Central memory CD8-positive, alpha-beta T cell (primary cell): ENCODE results near the gene ANKMY1.

Experiments used
- ATAC-seq: fragments of 150-1000 bp; cut with Tn5 transposase; replicated peaks from 2 replicates; pipeline ENCODE4 v1.10.0; 2022; ENCODE audit warnings: mild to moderate bottlenecking, moderate FRiP score, moderate number of reproducible peaks; ENCODE audit not compliant: poor library complexity, severe bottlenecking; ENCODE audit errors: extremely low read depth
- DNase-seq, 2 donors: peaks; one replicate each; pipeline ENCODE4 v3.0.0; 2021; ENCODE audit warnings: low spot score in 2 of 2
- H3K27ac Mint-ChIP-seq: one replicate; pipeline ENCODE4 v1.8.0; 2022; ENCODE audit warnings: low read depth, mild to moderate bottlenecking, moderate library complexity, mixed read lengths
- H3K27me3 Mint-ChIP-seq: one replicate; pipeline ENCODE4 v1.8.0; 2022; ENCODE audit warnings: mixed read lengths
- H3K36me3 Mint-ChIP-seq: one replicate; pipeline ENCODE4 v1.8.0; 2022; ENCODE audit warnings: mild to moderate bottlenecking, moderate library complexity, mixed read lengths; ENCODE audit not compliant: insufficient read depth
- H3K4me1 Mint-ChIP-seq: one replicate; pipeline ENCODE4 v1.8.0; 2022; ENCODE audit warnings: mixed read lengths
- H3K4me3 Mint-ChIP-seq: one replicate; pipeline ENCODE4 v1.8.0; 2022; ENCODE audit warnings: mild to moderate bottlenecking, moderate library complexity, mixed read lengths
- H3K9me3 Mint-ChIP-seq: one replicate; pipeline ENCODE4 v1.8.0; 2022; ENCODE audit warnings: mixed read lengths

Gene ANKMY1

GRCh38 chr2:240459401-240460252 lies 98.2 kb downstream of the ANKMY1 start:
- ATAC-seq (no peak), DNase-seq (no peak)
- peaks cover 4% of the 10 kb centered on the region for H3K4me1 Mint-ChIP-seq
- peaks cover 8% of the 10 kb centered on the region for H3K36me3 Mint-ChIP-seq
- peaks cover 19% of the 10 kb centered on the region for H3K27me3 Mint-ChIP-seq
- no peak overlapping the region for H3K27ac Mint-ChIP-seq
- no peaks in the 10 kb centered on the region for H3K9me3 Mint-ChIP-seq
- no peak overlapping the region for H3K4me3 Mint-ChIP-seq

GRCh38 chr2:240458900-240459391 lies 98.8 kb downstream of the ANKMY1 start:
- H3K4me1 Mint-ChIP-seq = peaks cover 9% of the 10 kb centered on the region
- peaks cover 8% of the 10 kb centered on the region for H3K36me3 Mint-ChIP-seq
- H3K9me3 Mint-ChIP-seq = no peaks in the 10 kb centered on the region
- no peak overlapping the region for H3K4me3 Mint-ChIP-seq
- no peak overlapping the region for H3K27ac Mint-ChIP-seq
- no peak for DNase-seq
- no peak for ATAC-seq
- H3K27me3 Mint-ChIP-seq = peaks cover 26% of the 10 kb centered on the region

GRCh38 chr2:240458044-240458899 lies 99.5 kb downstream of the ANKMY1 start:
- no peak overlapping the region for H3K27ac Mint-ChIP-seq
- ATAC-seq = no peak
- DNase-seq = no peak

GRCh38 chr2:240457223-240458043 lies 100.4 kb downstream of the ANKMY1 start:
- no peak for DNase-seq
- H3K27me3 Mint-ChIP-seq = peaks cover 28% of the 10 kb centered on the region
- H3K27ac Mint-ChIP-seq = no peak overlapping the region
- no peak overlapping the region for H3K4me3 Mint-ChIP-seq
- peaks cover 8% of the 10 kb centered on the region for H3K36me3 Mint-ChIP-seq
- peaks cover 9% of the 10 kb centered on the region for H3K4me1 Mint-ChIP-seq
- H3K9me3 Mint-ChIP-seq = no peaks in the 10 kb centered on the region
- no peak for ATAC-seq

More at GRCh38 chr2:240458044-240458899, 99.5 kb downstream of the ANKMY1 start:
- H3K4me3 Mint-ChIP-seq = no peak overlapping the region
- peaks cover 9% of the 10 kb centered on the region for H3K4me1 Mint-ChIP-seq
- peaks cover 28% of the 10 kb centered on the region for H3K27me3 Mint-ChIP-seq
- H3K9me3 Mint-ChIP-seq = no peaks in the 10 kb centered on the region
- peaks cover 8% of the 10 kb centered on the region for H3K36me3 Mint-ChIP-seq

- Mint-ChIP-seq H3K9me3 (no peaks in the 10 kb centered on the region), H3K27me3 (peaks cover 34% of the 10 kb centered on the region), H3K4me1 (peaks cover 15% of the 10 kb centered on the region), H3K4me3 (no peak overlapping the region), H3K27ac (no peak overlapping the region), H3K36me3 (peaks cover 10% of the 10 kb centered on the region)
- ATAC-seq (no peak), DNase-seq (no peak)
Observed at GRCh38 chr2:240456447-240457222, 101.2 kb downstream of the ANKMY1 start.

GRCh38 chr2:240455647-240456446 lies 101.9 kb downstream of the ANKMY1 start:
- Mint-ChIP-seq H3K4me3 (no peak overlapping the region), H3K27ac (no peak overlapping the region), H3K27me3 (peaks cover 42% of the 10 kb centered on the region), H3K36me3 (peaks cover 10% of the 10 kb centered on the region), H3K4me1 (peaks cover 16% of the 10 kb centered on the region), H3K9me3 (no peaks in the 10 kb centered on the region)
- DNase-seq = no peak
- no peak for ATAC-seq

- Mint-ChIP-seq H3K27me3 (peaks cover 48% of the 10 kb centered on the region), H3K27ac (no peak overlapping the region), H3K4me3 (no peak overlapping the region), H3K36me3 (peaks cover 10% of the 10 kb centered on the region), H3K9me3 (no peaks in the 10 kb centered on the region), H3K4me1 (peaks cover 16% of the 10 kb centered on the region)
- ATAC-seq = no peak
- no peak for DNase-seq
Observed at GRCh38 chr2:240455272-240455646, 102.5 kb downstream of the ANKMY1 start.

- peaks cover 58% of the 10 kb centered on the region for H3K27me3 Mint-ChIP-seq
- ATAC-seq (no peak), DNase-seq (no peak)
- peaks cover 10% of the 10 kb centered on the region for H3K36me3 Mint-ChIP-seq
- H3K4me3 Mint-ChIP-seq = peak overlapping the region; percentile 70
- no peak overlapping the region for H3K27ac Mint-ChIP-seq
- no peaks in the 10 kb centered on the region for H3K9me3 Mint-ChIP-seq
- peaks cover 16% of the 10 kb centered on the region for H3K4me1 Mint-ChIP-seq
Observed at GRCh38 chr2:240454106-240454901, 103.5 kb downstream of the ANKMY1 start.

GRCh38 chr2:240453461-240454105 lies 104.2 kb downstream of the ANKMY1 start:
- Mint-ChIP-seq H3K36me3 (peaks cover 10% of the 10 kb centered on the region), H3K27me3 (peaks cover 65% of the 10 kb centered on the region), H3K4me3 (peak overlapping the region; percentile 70)

GRCh38 chr2:240452462-240453256 lies 105.1 kb downstream of the ANKMY1 start:
- peaks cover 16% of the 10 kb centered on the region for H3K4me1 Mint-ChIP-seq
- no peak for DNase-seq
- peak; percentile 24 for ATAC-seq
- peaks cover 73% of the 10 kb centered on the region for H3K27me3 Mint-ChIP-seq
- no peaks in the 10 kb centered on the region for H3K9me3 Mint-ChIP-seq
- H3K27ac Mint-ChIP-seq = no peak overlapping the region
- peak overlapping the region; percentile 75 for H3K4me3 Mint-ChIP-seq
- H3K36me3 Mint-ChIP-seq = peaks cover 6% of the 10 kb centered on the region

More at GRCh38 chr2:240453461-240454105, 104.2 kb downstream of the ANKMY1 start:
- H3K27ac Mint-ChIP-seq = no peak overlapping the region
- H3K9me3 Mint-ChIP-seq = no peaks in the 10 kb centered on the region
- DNase-seq = no peak
- H3K4me1 Mint-ChIP-seq = peaks cover 16% of the 10 kb centered on the region
- ATAC-seq = no peak
